ENCODE results near the gene KCNG2.

The KCNG2 gene

GRCh38 chr18:79756143-79756500 lies 41.6 kb upstream of the KCNG2 start:
- H3K4me3 ChIP-seq (ENCODE audit: low read depth, low read length): no peak overlapping the region
- TF ChIP-seq OVOL3 (tag by site-specific recombination; IDR thresholded peaks at IDR 0.05) (no peak), PRDM4 (tag by site-specific recombination; IDR thresholded peaks at IDR 0.05) (no peak), ZNF121 (tag by site-specific recombination; IDR thresholded peaks at IDR 0.05) (no peak), ZSCAN16 (tag by site-specific recombination; IDR thresholded peaks at IDR 0.05) (no peak), GLI4 (tag by site-specific recombination; IDR thresholded peaks at IDR 0.05) (no peak), ZNF16 (tag by site-specific recombination; IDR thresholded peaks at IDR 0.05; ENCODE audit: low read depth) (no peak), KLF7 (tag by site-specific recombination; IDR thresholded peaks at IDR 0.05; ENCODE audit: borderline replicate concordance) (no peak), ZBTB8A (tag by site-specific recombination; IDR thresholded peaks at IDR 0.05) (no peak), ZNF398 (tag by site-specific recombination; IDR thresholded peaks at IDR 0.05) (no peak), ZFHX2 (tag by site-specific recombination; conservative IDR thresholded peaks at IDR 0.05) (no peak), GFI1B (tag by site-specific recombination; IDR thresholded peaks at IDR 0.05) (no peak)
- ChIA-PET CTCF (no interaction called here), POLR2A (no interaction called here)
- no peaks in the 10 kb centered on the region for H3K4me1 ChIP-seq (ENCODE audit: control insufficient read depth, insufficient read depth, low read length)
- peaks cover 0 to 19% of the 10 kb centered on the region in 2 experiments; a peak in 1 of 3 replicates for H3K36me3 ChIP-seq (ENCODE audit: control insufficient read depth in 2 of 2, insufficient read depth in 1 of 2, low read length in 2 of 2)
- H3K27ac ChIP-seq (ENCODE audit: extremely low read depth, low read depth, low read length): no peak overlapping the region
- H3K9me3 ChIP-seq (ENCODE audit: control insufficient read depth, insufficient read depth, low read depth, low read length): no peaks in the 10 kb centered on the region

- ChIA-PET CTCF (no interaction called here), POLR2A (no interaction called here)
- TF ChIP-seq ZNF777 (tag by site-specific recombination; IDR thresholded peaks at IDR 0.05; ENCODE audit: borderline replicate concordance) (no peak), YY2 (tag by site-specific recombination; IDR thresholded peaks at IDR 0.05) (no peak), ZNF37A (tag by site-specific recombination; IDR thresholded peaks at IDR 0.05) (no peak)
Measured at GRCh38 chr18:79756826-79757225, 40.9 kb upstream of the KCNG2 start.

GRCh38 chr18:79760348-79760747 lies 37.4 kb upstream of the KCNG2 start:
- ChIA-PET POLR2A (no interaction called here), CTCF (no interaction called here)
- TF ChIP-seq PRDM4 (tag by site-specific recombination; IDR thresholded peaks at IDR 0.05): no peak
- no peak for TF ChIP-seq ZBTB1 (tag by site-specific recombination; IDR thresholded peaks at IDR 0.05)
- no peak for TF ChIP-seq ZNF510 (tag by site-specific recombination; IDR thresholded peaks at IDR 0.05; ENCODE audit: insufficient replicate concordance)
- no peak for TF ChIP-seq ZNF248 (tag by site-specific recombination; IDR thresholded peaks at IDR 0.05)
- TF ChIP-seq ZNF184 (tag by site-specific recombination; IDR thresholded peaks at IDR 0.05): no peak
- TF ChIP-seq ZNF362 (tag by site-specific recombination; IDR thresholded peaks at IDR 0.05): no peak
- TF ChIP-seq ZNF843 (tag by site-specific recombination; IDR thresholded peaks at IDR 0.05): no peak
- TF ChIP-seq KLF16 (tag by site-specific recombination; IDR thresholded peaks at IDR 0.05): no peak
- TF ChIP-seq ZNF16 (tag by site-specific recombination; IDR thresholded peaks at IDR 0.05; ENCODE audit: low read depth): no peak
- no peak for TF ChIP-seq ZNF133 (tag by site-specific recombination; IDR thresholded peaks at IDR 0.05)
- no peak for TF ChIP-seq ZNF366 (tag by site-specific recombination; conservative IDR thresholded peaks at IDR 0.05)
- TF ChIP-seq ZNF398 (tag by site-specific recombination; IDR thresholded peaks at IDR 0.05): no peak
- no peak for TF ChIP-seq ZNF701 (tag by site-specific recombination; IDR thresholded peaks at IDR 0.05)

More at GRCh38 chr18:79756826-79757225, 40.9 kb upstream of the KCNG2 start:
- H3K27ac ChIP-seq (ENCODE audit: extremely low read depth, low read depth, low read length): no peak overlapping the region
- H3K36me3 ChIP-seq (ENCODE audit: control insufficient read depth in 2 of 2, insufficient read depth in 1 of 2, low read length in 2 of 2): peaks cover 0 to 19% of the 10 kb centered on the region in 2 experiments; a peak in 1 of 3 replicates
- H3K9me3 ChIP-seq (ENCODE audit: control insufficient read depth, insufficient read depth, low read depth, low read length): no peaks in the 10 kb centered on the region
- H3K4me3 ChIP-seq (ENCODE audit: low read depth, low read length): no peak overlapping the region
- no peaks in the 10 kb centered on the region for H3K4me1 ChIP-seq (ENCODE audit: control insufficient read depth, insufficient read depth, low read length)

More at GRCh38 chr18:79760348-79760747, 37.4 kb upstream of the KCNG2 start:
- H3K4me3 ChIP-seq (ENCODE audit: low read depth, low read length): no peak overlapping the region
- no peaks in the 10 kb centered on the region for H3K9me3 ChIP-seq (ENCODE audit: control insufficient read depth, insufficient read depth, low read depth, low read length)
- H3K4me1 ChIP-seq (ENCODE audit: control insufficient read depth, insufficient read depth, low read length): no peaks in the 10 kb centered on the region
- H3K36me3 ChIP-seq (ENCODE audit: control insufficient read depth in 2 of 2, insufficient read depth in 1 of 2, low read length in 2 of 2): no peaks in the 10 kb centered on the region
- H3K27ac ChIP-seq (ENCODE audit: extremely low read depth, low read depth, low read length): no peak overlapping the region
